NK-92 treated with Interleukin-12 subunit alpha and Interleukin-12 subunit beta, amount 100 ng/mL, for 24 hours (cell line): ENCODE measurements around the gene COL9A3.

Experiments
- DNase-seq: peaks from one replicate; lab custom pipeline; 2025; lab: John Stamatoyannopoulos, UW

COL9A3 gene

GRCh38 chr20:62816884-62817873 is at the start of gene COL9A3:
Gene COL9A3, plus strand, starts transcription at chr20:62817050. Its CDS starts 15 bp downstream, at chr20:62817065.
- no peak for DNase-seq

- DNase-seq: no peak
Observed at GRCh38 chr20:62768234-62768546, 48.7 kb upstream of the COL9A3 start.

GRCh38 chr20:62768551-62769287 is 48.1 kb upstream of the COL9A3 start:
- DNase-seq: no peak

- no peak for DNase-seq
Observed at GRCh38 chr20:62769346-62770071, 47.3 kb upstream of the COL9A3 start.

GRCh38 chr20:62770111-62770910 is 46.5 kb upstream of the COL9A3 start:
- no peak for DNase-seq

GRCh38 chr20:62770916-62771315 is 45.9 kb upstream of the COL9A3 start:
- no peak for DNase-seq

GRCh38 chr20:62771396-62772102 is 45.3 kb upstream of the COL9A3 start:
- no peak for DNase-seq

GRCh38 chr20:62772103-62772611 is 44.7 kb upstream of the COL9A3 start:
- no peak for DNase-seq

GRCh38 chr20:62772619-62772989 is 44.2 kb upstream of the COL9A3 start:
- no peak for DNase-seq

GRCh38 chr20:62772990-62773844 is 43.6 kb upstream of the COL9A3 start:
- no peak for DNase-seq

- DNase-seq: no peak
Observed at GRCh38 chr20:62773845-62774714, 42.8 kb upstream of the COL9A3 start.

- DNase-seq: no peak
Observed at GRCh38 chr20:62774762-62775161, 42.1 kb upstream of the COL9A3 start.

GRCh38 chr20:62775206-62775605 is 41.6 kb upstream of the COL9A3 start:
- DNase-seq: no peak

GRCh38 chr20:62776035-62776691 is 40.7 kb upstream of the COL9A3 start:
- no peak for DNase-seq

- DNase-seq: peak; percentile 71
Observed at GRCh38 chr20:62776692-62777527, 39.9 kb upstream of the COL9A3 start.

GRCh38 chr20:62777528-62777830 is 39.4 kb upstream of the COL9A3 start:
- DNase-seq: no peak

- DNase-seq: no peak
Observed at GRCh38 chr20:62778058-62778457, 38.8 kb upstream of the COL9A3 start.
